B cell (primary cell): ENCODE data around the gene FAM83G. TPM values are rescaled to one million over a fixed set of nuclear protein-coding genes. Genes with fewer than 3 reads are reported as not detected.

Source experiments
- ATAC-seq: fragments of 200-7000 bp; cut with Tn5 transposase; one replicate; pipeline ENCODE4 v1.10.0; 2021; ENCODE audit warnings: low read depth, mild to moderate bottlenecking, moderate number of reproducible peaks, moderate library complexity
- CTCF ChIA-PET: fragments of 350-600 bp; sonication (Branson Sonifier 250); formaldehyde crosslinking; loops from one replicate; lab custom pipeline; 2021; ENCODE audit warnings: antibody characterized with exemption, inconsistent platforms; lab: Charles Lee
- POLR2A ChIA-PET: fragments of 350-600 bp; sonication (Branson Sonifier 250); formaldehyde crosslinking; loops from one replicate; lab custom pipeline; 2021; ENCODE audit warnings: antibody characterized with exemption; lab: Charles Lee
- DNase-seq: peaks from one replicate; pipeline ENCODE4 v3.0.0; 2013
- H2AFZ ChIP-seq: 2 replicates; pipeline ENCODE4 v1.6.1; 2012; ENCODE audit warnings: mild to moderate bottlenecking, low read depth, low read length; ENCODE audit not compliant: insufficient read depth, poor library complexity, severe bottlenecking
- H3K27ac ChIP-seq, 2 donors: 1 replicate in 1 of 2; 2 replicates in 1 of 2; pipeline ENCODE4 v1.5.1; 2012 to 2013; ENCODE audit warnings: low read length in 2 of 2, mild to moderate bottlenecking in 2 of 2, moderate library complexity in 1 of 2
- H3K27me3 ChIP-seq, 4 experiments: fragments of 200-600 bp in 1 of 4; sonication (generic) in 1 of 4; replicated peaks in 1 of 4; 1 replicate in 2 of 4; 2 replicates in 2 of 4; pipeline versions ENCODE4 v1.6.1 to v1.7.0; 2013 to 2016; ENCODE audit warnings: low read length in 3 of 4, mild to moderate bottlenecking in 2 of 4, mixed read lengths in 1 of 4, moderate library complexity in 1 of 4; ENCODE audit not compliant: insufficient read depth in 4 of 4, control insufficient read depth in 3 of 4; ENCODE audit errors: control extremely low read depth in 1 of 4
- H3K36me3 ChIP-seq, 2 experiments: replicated peaks in 1 of 2; 1 replicate in 1 of 2; 2 replicates in 1 of 2; pipeline versions ENCODE4 v1.6.1 to v1.7.1; 2013; ENCODE audit warnings: low read length in 1 of 2; ENCODE audit not compliant: insufficient read depth in 2 of 2, control insufficient read depth in 1 of 2; ENCODE audit errors: control extremely low read depth in 1 of 2, extremely low read depth in 1 of 2
- H3K4me1 ChIP-seq, 2 donors: fragments of 200-600 bp in 1 of 2; sonication (generic) in 1 of 2; 1 replicate in 1 of 2; 2 replicates in 1 of 2; pipeline versions ENCODE4 v1.5.1 to v1.6.1; 2013 to 2017; ENCODE audit warnings: low read length in 2 of 2; ENCODE audit not compliant: control insufficient read depth in 2 of 2, insufficient read depth in 2 of 2
- H3K4me2 ChIP-seq: replicated peaks from 2 replicates; pipeline ENCODE3; 2012; ENCODE audit warnings: mild to moderate bottlenecking, low read depth, low read length; ENCODE audit not compliant: poor library complexity, severe bottlenecking
- H3K4me3 ChIP-seq, 5 experiments: fragments of 200-600 bp in 1 of 5; sonication (generic) in 1 of 5; 1 replicate in 3 of 5; 2 replicates in 2 of 5; pipeline versions ENCODE4 v1.5.1 to v1.7.0; 2011 to 2016; ENCODE audit warnings: low read length in 4 of 5, mild to moderate bottlenecking in 4 of 5, low read depth in 2 of 5, control low read depth in 1 of 5, moderate library complexity in 1 of 5; ENCODE audit not compliant: insufficient read depth in 1 of 5; ENCODE audit errors: control extremely low read depth in 1 of 5, extremely low read depth in 1 of 5
- H3K79me2 ChIP-seq: fragments of 200-600 bp; sonication (generic); one replicate; pipeline ENCODE4 v1.6.0; 2016; ENCODE audit warnings: low read length; ENCODE audit not compliant: control insufficient read depth, insufficient read depth
- H3K9ac ChIP-seq: fragments of 200-600 bp; sonication (generic); 2 replicates; pipeline ENCODE4 v1.6.1; 2017; ENCODE audit warnings: mild to moderate bottlenecking, low read length, moderate library complexity
- H3K9me3 ChIP-seq, 3 donors: one replicate each; pipeline versions ENCODE4 v1.6.1 to v1.7.1; 2013; ENCODE audit warnings: low read length in 2 of 3; ENCODE audit not compliant: control insufficient read depth in 2 of 3, insufficient read depth in 1 of 3; ENCODE audit errors: control extremely low read depth in 1 of 3
- H4K20me1 ChIP-seq: 2 replicates; pipeline ENCODE4 v1.6.0; 2012; ENCODE audit warnings: mild to moderate bottlenecking, low read length; ENCODE audit not compliant: insufficient read depth, control insufficient read depth, poor library complexity, severe bottlenecking
- H3K27ac Mint-ChIP-seq: one replicate; pipeline ENCODE4 v1.8.0; 2021; ENCODE audit warnings: mixed read lengths
- H3K27me3 Mint-ChIP-seq: one replicate; pipeline ENCODE4 v1.8.0; 2021; ENCODE audit warnings: mixed read lengths
- H3K4me1 Mint-ChIP-seq: one replicate; pipeline ENCODE4 v1.8.0; 2021; ENCODE audit warnings: mixed read lengths
- H3K4me3 Mint-ChIP-seq: one replicate; pipeline ENCODE4 v1.8.0; 2021; ENCODE audit warnings: mixed read lengths
- H3K9me3 Mint-ChIP-seq: one replicate; pipeline ENCODE4 v1.8.0; 2022; ENCODE audit warnings: mixed read lengths; ENCODE audit not compliant: insufficient read depth
- CTCF ChIP-seq: fragments of 200-600 bp; IDR thresholded peaks from one replicate; pipeline ENCODE4 v1.8.0; 2022; ENCODE audit warnings: antibody characterized with exemption, mild to moderate bottlenecking
- EZH2 ChIP-seq: IDR thresholded peaks from 2 replicates; pipeline ENCODE4 v1.6.1; 2012; ENCODE audit warnings: borderline replicate concordance, low read depth, mild to moderate bottlenecking, moderate library complexity, low read length; ENCODE audit not compliant: insufficient read depth, poor library complexity, severe bottlenecking
- WGBS: methylation state at CpG from one replicate; pipeline ENCODE4 v1.1.5; 2013; ENCODE audit warnings: missing lambda C conversion rate; ENCODE audit not compliant: insufficient coverage; 5-methylcytosine and 5-hydroxymethylcytosine counted together
- intact Hi-C: fragments of 100-400 bp; cut with micrococcal nuclease; formaldehyde crosslinking; loops from one replicate; pipeline ENCODE4 v1.10.0; 2022
- polyA plus RNA-seq: library from polyadenylated mRNA; depleted of rRNA; stranded (reverse); fragments of >200 nt; gene quantifications from 2 replicates; pipeline ENCODE4 v1.2.3, GENCODE V29; 2012
- total RNA-seq, 2 donors: library from RNA; stranded (reverse); fragments of 120-200 nt in 1 of 2; gene quantifications; 1 replicate in 1 of 2; 2 replicates in 1 of 2; pipeline versions ENCODE4 v1.2.3 to v1.2.4, GENCODE V29; 2013 to 2022

FAM83G gene
- total and polyA plus RNA-seq, 2 donors (not counting 1 experiment from before 2014, with no cell fraction given): 4.7 to 14.3 TPM

- no peak overlapping the region for H3K27ac Mint-ChIP-seq
- Histone ChIP-seq H4K20me1 (no peaks in the 10 kb centered on the region), H3K9ac (no peak overlapping the region), H3K4me1 (peaks cover 7 to 11% of the 10 kb centered on the region in 2 donors), H3K4me3 (no peak overlapping the region), H3K27ac (no peak overlapping the region), H3K27me3 (peaks cover 0 to 3% (median 0%) of the 10 kb centered on the region in 4 experiments), H3K79me2 (peaks cover 5% of the 10 kb centered on the region), H3K4me2 (peak overlapping the region; percentile 14), H3K36me3 (peaks cover 0 to 29% of the 10 kb centered on the region in 2 experiments), H3K9me3 (no peaks in the 10 kb centered on the region), H2AFZ (no peak overlapping the region)
- no peak for DNase-seq
- intact Hi-C loops: no loop called here
- ChIA-PET POLR2A (no interaction called here), CTCF (interaction anchor here (1.2 kb wide), 1 partner anchor 28 kb away, joined by 5 read pairs; no protein-coding TSS in a partner anchor)
- peaks cover 8% of the 10 kb centered on the region for H3K27me3 Mint-ChIP-seq
- TF ChIP-seq CTCF: no peak
- no peak for TF ChIP-seq EZH2
- 33% methylated on average over 3 of the region's 5 CpGs for WGBS
- peaks cover 16% of the 10 kb centered on the region for H3K4me1 Mint-ChIP-seq
- ATAC-seq: no peak
- no peak overlapping the region for H3K4me3 Mint-ChIP-seq
- no peaks in the 10 kb centered on the region for H3K9me3 Mint-ChIP-seq
Observed at GRCh38 chr17:18932360-18933055, 72.1 kb downstream of the FAM83G start.

- H2AFZ ChIP-seq: no peak overlapping the region
- Mint-ChIP-seq H3K4me3 (no peak overlapping the region), H3K4me1 (peaks cover 25% of the 10 kb centered on the region), H3K27me3 (no peaks in the 10 kb centered on the region), H3K27ac (no peak overlapping the region), H3K9me3 (no peaks in the 10 kb centered on the region)
- ChIA-PET CTCF (no interaction called here), POLR2A (no interaction called here)
- DNase-seq: no peak
- H3K4me1 ChIP-seq: peaks cover 12 to 18% of the 10 kb centered on the region in 2 donors
- no peak overlapping the region for H3K4me2 ChIP-seq
- no peak overlapping the region for H3K4me3 ChIP-seq
- 95% methylated on average over 7 of the region's 9 CpGs for WGBS
- no peaks in the 10 kb centered on the region for H3K27me3 ChIP-seq
- H4K20me1 ChIP-seq: no peaks in the 10 kb centered on the region
- H3K9me3 ChIP-seq: no peaks in the 10 kb centered on the region
- no peak overlapping the region for H3K9ac ChIP-seq
- intact Hi-C loops: no loop called here
- H3K79me2 ChIP-seq: peaks cover 35% of the 10 kb centered on the region
- H3K36me3 ChIP-seq: peaks cover 2 to 37% of the 10 kb centered on the region in 2 experiments
- H3K27ac ChIP-seq: no peak overlapping the region
- TF ChIP-seq CTCF: no peak
- TF ChIP-seq EZH2: no peak
- ATAC-seq: no peak
Observed at GRCh38 chr17:18928628-18929125, 75.9 kb downstream of the FAM83G start.
